Osteoblast (primary cell): ENCODE measurements around the gene KAT6B. TPM values are rescaled to one million over a fixed set of nuclear protein-coding genes. Genes with fewer than 3 reads are reported as not detected.
"Not testable (repeated sequence)": the region's sequence is repeated elsewhere in the genome, so short reads cannot be mapped to it uniquely, and the experiment has no call there.

Source experiments
- DNase-seq: peaks from one replicate; pipeline ENCODE4 v3.0.0; 2011; ENCODE audit warnings: low spot score, mixed read lengths; ENCODE audit not compliant: insufficient read length; ENCODE audit errors: missing footprints
- H2AFZ ChIP-seq: 2 replicates; pipeline ENCODE4 v1.6.0; 2011; ENCODE audit warnings: mild to moderate bottlenecking, low read length
- H3K27ac ChIP-seq: 2 replicates; pipeline ENCODE4 v1.5.1; 2011; ENCODE audit warnings: mild to moderate bottlenecking, low read depth, low read length, moderate library complexity
- H3K27me3 ChIP-seq: 2 replicates; pipeline ENCODE4 v1.6.0; 2012; ENCODE audit warnings: mild to moderate bottlenecking, control low read depth, inconsistent platforms, low read length, moderate library complexity; ENCODE audit not compliant: insufficient read depth
- H3K36me3 ChIP-seq: 2 replicates; pipeline ENCODE4 v1.5.1; 2011; ENCODE audit warnings: mild to moderate bottlenecking, low read length, control low read depth, moderate library complexity; ENCODE audit not compliant: insufficient read depth
- H3K4me1 ChIP-seq: 2 replicates; pipeline ENCODE4 v1.5.1; 2011; ENCODE audit warnings: mild to moderate bottlenecking, low read length, control low read depth, moderate library complexity; ENCODE audit not compliant: insufficient read depth
- H3K4me2 ChIP-seq: 2 replicates; pipeline ENCODE4 v1.6.0; 2011; ENCODE audit warnings: mild to moderate bottlenecking, low read length; ENCODE audit not compliant: insufficient read depth
- H3K4me3 ChIP-seq: fragments of 200-600 bp; sonication (generic); 3 replicates; pipeline ENCODE4 v1.5.1; 2012; ENCODE audit warnings: mild to moderate bottlenecking, low read length, inconsistent platforms; ENCODE audit not compliant: insufficient read depth
- H3K79me2 ChIP-seq: 2 replicates; pipeline ENCODE4 v1.6.0; 2012; ENCODE audit warnings: mild to moderate bottlenecking, low read length, control low read depth, inconsistent platforms; ENCODE audit not compliant: insufficient read depth
- H3K9me3 ChIP-seq: 2 replicates; pipeline ENCODE4 v1.5.1; 2011; ENCODE audit warnings: low read depth, low read length, control low read depth
- H4K20me1 ChIP-seq: 2 replicates; pipeline ENCODE4 v1.6.0; 2012; ENCODE audit warnings: mild to moderate bottlenecking, low read length, control low read depth; ENCODE audit not compliant: insufficient read depth
- CTCF ChIP-seq: IDR thresholded peaks from 2 replicates; pipeline ENCODE4 v1.5.1; 2011; ENCODE audit warnings: mild to moderate bottlenecking, low read depth, low read length, moderate library complexity; ENCODE audit errors: extremely low read depth
- total RNA-seq: library from RNA; depleted of rRNA; stranded (reverse); fragments of >200 nt; gene quantifications from 2 replicates; pipeline ENCODE4 v1.2.3, GENCODE V29; 2012

The KAT6B gene
- total RNA-seq, 1 donor: 24.6 TPM

GRCh38 chr10:74874649-74875048 lies 48.2 kb downstream of the KAT6B start:
- Histone ChIP-seq H3K9me3 (no peaks in the 10 kb centered on the region), H3K79me2 (peaks cover 51% of the 10 kb centered on the region), H3K27me3 (no peaks in the 10 kb centered on the region), H4K20me1 (peaks cover 15% of the 10 kb centered on the region), H3K27ac (no peak overlapping the region), H3K4me1 (peaks cover 3% of the 10 kb centered on the region), H3K36me3 (no peaks in the 10 kb centered on the region), H2AFZ (no peak overlapping the region), H3K4me2 (no peak overlapping the region), H3K4me3 (no peak overlapping the region)
- no peak for TF ChIP-seq CTCF
- no peak for DNase-seq

GRCh38 chr10:74875068-74875467 lies 48.7 kb downstream of the KAT6B start:
- Histone ChIP-seq H2AFZ (no peak overlapping the region), H3K4me1 (peaks cover 5% of the 10 kb centered on the region), H3K27ac (no peak overlapping the region), H4K20me1 (peaks cover 15% of the 10 kb centered on the region), H3K36me3 (no peaks in the 10 kb centered on the region), H3K4me2 (no peak overlapping the region), H3K9me3 (no peaks in the 10 kb centered on the region), H3K27me3 (no peaks in the 10 kb centered on the region), H3K79me2 (peaks cover 50% of the 10 kb centered on the region), H3K4me3 (no peak overlapping the region)
- no peak for DNase-seq
- TF ChIP-seq CTCF: no peak

- H3K27ac ChIP-seq: no peak overlapping the region
- peaks cover 49% of the 10 kb centered on the region for H3K79me2 ChIP-seq
- peaks cover 12% of the 10 kb centered on the region for H4K20me1 ChIP-seq
- peaks cover 8% of the 10 kb centered on the region for H3K4me1 ChIP-seq
- no peaks in the 10 kb centered on the region for H3K27me3 ChIP-seq
- DNase-seq: no peak
- H3K4me3 ChIP-seq: no peak overlapping the region
- no peaks in the 10 kb centered on the region for H3K9me3 ChIP-seq
- no peak overlapping the region for H2AFZ ChIP-seq
- no peaks in the 10 kb centered on the region for H3K36me3 ChIP-seq
- no peak for TF ChIP-seq CTCF
- no peak overlapping the region for H3K4me2 ChIP-seq
Measured at GRCh38 chr10:74875966-74876365, 49.6 kb downstream of the KAT6B start.

- not testable (repeated sequence) for H3K9me3 ChIP-seq, DNase-seq, H3K36me3 ChIP-seq, H3K4me1 ChIP-seq, H3K4me3 ChIP-seq, H3K4me2 ChIP-seq, H3K27ac ChIP-seq, H2AFZ ChIP-seq, H3K27me3 ChIP-seq
- H4K20me1 ChIP-seq: peaks cover 14% of the 10 kb centered on the region
- H3K79me2 ChIP-seq: peaks cover 56% of the 10 kb centered on the region
Measured at GRCh38 chr10:74877054-74877453, 50.7 kb downstream of the KAT6B start.
